ENCODE measurements around the gene ACTL9. TPM values are rescaled to one million over a fixed set of nuclear protein-coding genes. Genes with fewer than 3 reads are reported as not detected.

Gene ACTL9
- total RNA-seq, 6 donors from 2014 or later: not detected

GRCh38 chr19:8663920-8664670 is 34.5 kb downstream of the ACTL9 start:
- Histone ChIP-seq H3K9me3 (no peaks in the 10 kb centered on the region), H3K36me3 (no peaks in the 10 kb centered on the region), H3K4me3 (no peak overlapping the region), H3K27me3 (no peaks in the 10 kb centered on the region), H3K4me1 (peaks cover 0 to 8% (median 0%) of the 10 kb centered on the region in 4 donors), H3K27ac (no peak overlapping the region)
- DNase-seq (peak; percentile 36 to 64), ATAC-seq (ENCODE audit: low FRiP score in 2 of 2) (peak; percentile 26 to 31)
- WGBS, 2 donors: 25 to 39% methylated on average over 8 to 21 of the region's 22 CpGs
- TF ChIP-seq POLR2A (IDR thresholded peaks at IDR 0.05) (no peak), CTCF (IDR thresholded peaks at IDR 0.05) (no peak), POLR2AphosphoS5 (IDR thresholded peaks at IDR 0.05) (no peak), EP300 (IDR thresholded peaks at IDR 0.05) (no peak)

- H3K4me1 ChIP-seq: peaks cover 0 to 8% (median 0%) of the 10 kb centered on the region in 4 donors
- H3K27ac ChIP-seq: no peak overlapping the region
- H3K4me3 ChIP-seq: no peak overlapping the region
- no peak for DNase-seq
- WGBS, 2 donors: 74 to 83% methylated on average over 4 of the region's 4 CpGs
- no peaks in the 10 kb centered on the region for H3K9me3 ChIP-seq
- TF ChIP-seq EP300 (IDR thresholded peaks at IDR 0.05) (no peak), CTCF (IDR thresholded peaks at IDR 0.05) (no peak), POLR2AphosphoS5 (IDR thresholded peaks at IDR 0.05) (no peak), POLR2A (IDR thresholded peaks at IDR 0.05) (no peak)
- no peaks in the 10 kb centered on the region for H3K27me3 ChIP-seq
- no peak for ATAC-seq (ENCODE audit: low FRiP score in 2 of 2)
- H3K36me3 ChIP-seq: no peaks in the 10 kb centered on the region
Measured at GRCh38 chr19:8662263-8662662, 36.3 kb downstream of the ACTL9 start.

GRCh38 chr19:8659905-8660304 is 38.7 kb downstream of the ACTL9 start:
- Histone ChIP-seq H3K4me1 (peaks cover 0 to 10% (median 2%) of the 10 kb centered on the region in 4 donors), H3K27me3 (no peaks in the 10 kb centered on the region), H3K4me3 (no peak overlapping the region), H3K36me3 (no peaks in the 10 kb centered on the region), H3K27ac (no peak overlapping the region), H3K9me3 (no peaks in the 10 kb centered on the region)
- WGBS, 2 donors: 66 to 80% methylated on average over 3 to 7 of the region's 7 CpGs
- ATAC-seq (ENCODE audit: low FRiP score in 2 of 2) (no peak), DNase-seq (peak in 1 of 2 donors; percentile 45)
- TF ChIP-seq POLR2A (IDR thresholded peaks at IDR 0.05): no peak
- TF ChIP-seq CTCF (IDR thresholded peaks at IDR 0.05): no peak
- no peak for TF ChIP-seq EP300 (IDR thresholded peaks at IDR 0.05)
- TF ChIP-seq POLR2AphosphoS5 (IDR thresholded peaks at IDR 0.05): no peak

GRCh38 chr19:8657869-8658268 is 40.7 kb downstream of the ACTL9 start:
- no peak overlapping the region for H3K4me3 ChIP-seq
- no peaks in the 10 kb centered on the region for H3K36me3 ChIP-seq
- peaks cover 4 to 10% (median 6%) of the 10 kb centered on the region in 4 donors for H3K4me1 ChIP-seq
- peak in 1 of 2 donors; percentile 8 for ATAC-seq (ENCODE audit: low FRiP score in 2 of 2)
- no peak overlapping the region for H3K27ac ChIP-seq
- no peak for DNase-seq
- H3K9me3 ChIP-seq: no peaks in the 10 kb centered on the region
- WGBS, 2 donors: 71 to 87% methylated on average over 2 to 5 of the region's 5 CpGs
- H3K27me3 ChIP-seq: no peaks in the 10 kb centered on the region
- TF ChIP-seq EP300 (IDR thresholded peaks at IDR 0.05) (no peak), POLR2A (IDR thresholded peaks at IDR 0.05) (no peak), CTCF (IDR thresholded peaks at IDR 0.05) (no peak), POLR2AphosphoS5 (IDR thresholded peaks at IDR 0.05) (no peak)

- Histone ChIP-seq H3K4me3 (peak overlapping the region in 1 of 4 donors; percentile 35), H3K27ac (no peak overlapping the region), H3K9me3 (no peaks in the 10 kb centered on the region), H3K36me3 (no peaks in the 10 kb centered on the region), H3K27me3 (no peaks in the 10 kb centered on the region), H3K4me1 (peaks cover 4 to 13% (median 6%) of the 10 kb centered on the region in 4 donors)
- TF ChIP-seq POLR2A (IDR thresholded peaks at IDR 0.05) (no peak), EP300 (IDR thresholded peaks at IDR 0.05) (no peak), POLR2AphosphoS5 (IDR thresholded peaks at IDR 0.05) (no peak), CTCF (IDR thresholded peaks at IDR 0.05) (no peak)
- 68% methylated on average over 7 of the region's 12 CpGs; no CpG with 5 or more reads in 1 of the 2 donors for WGBS, 2 donors
- peak; percentile 10 to 34 for ATAC-seq (ENCODE audit: low FRiP score in 2 of 2)
- DNase-seq: peak in 1 of 2 donors; percentile 50
Measured at GRCh38 chr19:8655340-8655709, 43.3 kb downstream of the ACTL9 start.

Data from upper lobe of left lung (tissue), 6 donors.